Measurements from ENCODE around the gene COL6A5. TPM values are rescaled to one million over a fixed set of nuclear protein-coding genes. Genes with fewer than 3 reads are reported as not detected.

COL6A5 gene
- total and polyA plus RNA-seq, 2 experiments from 2014 or later = 0.03 to 0.05 TPM

DNA sequence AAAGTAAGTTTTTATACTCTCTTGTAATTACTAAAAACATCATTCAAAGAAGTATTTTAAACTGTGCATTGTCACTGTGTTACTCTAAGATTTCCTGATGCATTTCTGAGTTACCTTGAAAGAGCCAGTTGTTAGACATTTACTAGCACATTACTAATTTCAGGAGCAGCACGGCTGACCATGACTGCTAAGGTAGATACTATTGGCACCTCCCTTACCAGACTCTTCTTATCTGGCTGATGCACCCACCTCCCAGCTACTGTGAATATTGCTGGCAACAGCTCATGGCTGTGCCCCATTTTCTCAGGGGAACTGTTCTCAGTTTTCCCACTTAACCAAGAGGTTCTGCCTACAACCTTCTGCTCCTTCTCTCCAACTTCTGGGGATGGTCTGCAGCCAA, 29.4 kb downstream of the COL6A5 start:
- DNase-seq (ENCODE audit: low spot score) (no peak), ATAC-seq (no peak)
- Histone ChIP-seq H3K4me3 (no peak overlapping the region), H2AFZ (no peak overlapping the region), H3K4me1 (ENCODE audit: insufficient read depth) (no peaks in the 10 kb centered on the region), H3K36me3 (ENCODE audit: insufficient read depth) (no peaks in the 10 kb centered on the region), H3K79me2 (replicated peaks; ENCODE audit: insufficient read depth) (no peaks in the 10 kb centered on the region), H3K27me3 (ENCODE audit: insufficient read depth) (no peaks in the 10 kb centered on the region), H3K9me2 (ENCODE audit: insufficient read depth) (peaks cover 14% of the 10 kb centered on the region), H3K4me2 (no peak overlapping the region), H3K27ac (ENCODE audit: low read depth) (no peak overlapping the region), H4K20me1 (replicated peaks; ENCODE audit: insufficient read depth) (no peaks in the 10 kb centered on the region; the same call in 1 of the 2 replicates), H3F3A (replicated peaks; ENCODE audit: low read depth) (no peaks in the 10 kb centered on the region)
- Mint-ChIP-seq H3K4me1 (no peaks in the 10 kb centered on the region), H3K27me3 (ENCODE audit: insufficient read depth, low read depth, poor library complexity) (no peaks in the 10 kb centered on the region), H3K36me3 (ENCODE audit: low read depth) (no peaks in the 10 kb centered on the region), H3K9me3 (no peaks in the 10 kb centered on the region), H3K27ac (no peak overlapping the region), H3K4me3 (no peak overlapping the region)
- TF ChIP-seq EZH2 (IDR thresholded peaks at IDR 0.05; ENCODE audit: low read depth, unreplicated experiment) (no peak), ZNF114 (CRISPR knock-in tag; IDR thresholded peaks at IDR 0.05) (no peak), ZNF331 (CRISPR knock-in tag; IDR thresholded peaks at IDR 0.05; ENCODE audit: low read depth) (no peak), EZH2phosphoT487 (IDR thresholded peaks at IDR 0.05; ENCODE audit: unreplicated experiment) (no peak), JUNB (IDR thresholded peaks at IDR 0.05; ENCODE audit: unreplicated experiment) (no peak), STAT1 (IDR thresholded peaks at IDR 0.05; ENCODE audit: unreplicated experiment) (no peak), REST (IDR thresholded peaks at IDR 0.05; ENCODE audit: unreplicated experiment) (no peak), POLR2AphosphoS5 (IDR thresholded peaks at IDR 0.05; ENCODE audit: low read depth) (no peak), NANOG (IDR thresholded peaks at IDR 0.05; ENCODE audit: borderline replicate concordance) (no peak), CREB1 (CRISPR knock-in tag; IDR thresholded peaks at IDR 0.05; ENCODE audit: low read depth) (no peak)
- TF ChIP-seq, protein P1, sequence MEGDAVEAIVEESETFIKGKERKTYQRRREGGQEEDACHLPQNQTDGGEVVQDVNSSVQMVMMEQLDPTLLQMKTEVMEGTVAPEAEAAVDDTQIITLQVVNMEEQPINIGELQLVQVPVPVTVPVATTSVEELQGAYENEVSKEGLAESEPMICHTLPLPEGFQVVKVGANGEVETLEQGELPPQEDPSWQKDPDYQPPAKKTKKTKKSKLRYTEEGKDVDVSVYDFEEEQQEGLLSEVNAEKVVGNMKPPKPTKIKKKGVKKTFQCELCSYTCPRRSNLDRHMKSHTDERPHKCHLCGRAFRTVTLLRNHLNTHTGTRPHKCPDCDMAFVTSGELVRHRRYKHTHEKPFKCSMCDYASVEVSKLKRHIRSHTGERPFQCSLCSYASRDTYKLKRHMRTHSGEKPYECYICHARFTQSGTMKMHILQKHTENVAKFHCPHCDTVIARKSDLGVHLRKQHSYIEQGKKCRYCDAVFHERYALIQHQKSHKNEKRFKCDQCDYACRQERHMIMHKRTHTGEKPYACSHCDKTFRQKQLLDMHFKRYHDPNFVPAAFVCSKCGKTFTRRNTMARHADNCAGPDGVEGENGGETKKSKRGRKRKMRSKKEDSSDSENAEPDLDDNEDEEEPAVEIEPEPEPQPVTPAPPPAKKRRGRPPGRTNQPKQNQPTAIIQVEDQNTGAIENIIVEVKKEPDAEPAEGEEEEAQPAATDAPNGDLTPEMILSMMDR (conservative IDR thresholded peaks at IDR 0.05; ENCODE audit: low read depth in 2 of 2) = no peak
- TF ChIP-seq, protein P2, sequence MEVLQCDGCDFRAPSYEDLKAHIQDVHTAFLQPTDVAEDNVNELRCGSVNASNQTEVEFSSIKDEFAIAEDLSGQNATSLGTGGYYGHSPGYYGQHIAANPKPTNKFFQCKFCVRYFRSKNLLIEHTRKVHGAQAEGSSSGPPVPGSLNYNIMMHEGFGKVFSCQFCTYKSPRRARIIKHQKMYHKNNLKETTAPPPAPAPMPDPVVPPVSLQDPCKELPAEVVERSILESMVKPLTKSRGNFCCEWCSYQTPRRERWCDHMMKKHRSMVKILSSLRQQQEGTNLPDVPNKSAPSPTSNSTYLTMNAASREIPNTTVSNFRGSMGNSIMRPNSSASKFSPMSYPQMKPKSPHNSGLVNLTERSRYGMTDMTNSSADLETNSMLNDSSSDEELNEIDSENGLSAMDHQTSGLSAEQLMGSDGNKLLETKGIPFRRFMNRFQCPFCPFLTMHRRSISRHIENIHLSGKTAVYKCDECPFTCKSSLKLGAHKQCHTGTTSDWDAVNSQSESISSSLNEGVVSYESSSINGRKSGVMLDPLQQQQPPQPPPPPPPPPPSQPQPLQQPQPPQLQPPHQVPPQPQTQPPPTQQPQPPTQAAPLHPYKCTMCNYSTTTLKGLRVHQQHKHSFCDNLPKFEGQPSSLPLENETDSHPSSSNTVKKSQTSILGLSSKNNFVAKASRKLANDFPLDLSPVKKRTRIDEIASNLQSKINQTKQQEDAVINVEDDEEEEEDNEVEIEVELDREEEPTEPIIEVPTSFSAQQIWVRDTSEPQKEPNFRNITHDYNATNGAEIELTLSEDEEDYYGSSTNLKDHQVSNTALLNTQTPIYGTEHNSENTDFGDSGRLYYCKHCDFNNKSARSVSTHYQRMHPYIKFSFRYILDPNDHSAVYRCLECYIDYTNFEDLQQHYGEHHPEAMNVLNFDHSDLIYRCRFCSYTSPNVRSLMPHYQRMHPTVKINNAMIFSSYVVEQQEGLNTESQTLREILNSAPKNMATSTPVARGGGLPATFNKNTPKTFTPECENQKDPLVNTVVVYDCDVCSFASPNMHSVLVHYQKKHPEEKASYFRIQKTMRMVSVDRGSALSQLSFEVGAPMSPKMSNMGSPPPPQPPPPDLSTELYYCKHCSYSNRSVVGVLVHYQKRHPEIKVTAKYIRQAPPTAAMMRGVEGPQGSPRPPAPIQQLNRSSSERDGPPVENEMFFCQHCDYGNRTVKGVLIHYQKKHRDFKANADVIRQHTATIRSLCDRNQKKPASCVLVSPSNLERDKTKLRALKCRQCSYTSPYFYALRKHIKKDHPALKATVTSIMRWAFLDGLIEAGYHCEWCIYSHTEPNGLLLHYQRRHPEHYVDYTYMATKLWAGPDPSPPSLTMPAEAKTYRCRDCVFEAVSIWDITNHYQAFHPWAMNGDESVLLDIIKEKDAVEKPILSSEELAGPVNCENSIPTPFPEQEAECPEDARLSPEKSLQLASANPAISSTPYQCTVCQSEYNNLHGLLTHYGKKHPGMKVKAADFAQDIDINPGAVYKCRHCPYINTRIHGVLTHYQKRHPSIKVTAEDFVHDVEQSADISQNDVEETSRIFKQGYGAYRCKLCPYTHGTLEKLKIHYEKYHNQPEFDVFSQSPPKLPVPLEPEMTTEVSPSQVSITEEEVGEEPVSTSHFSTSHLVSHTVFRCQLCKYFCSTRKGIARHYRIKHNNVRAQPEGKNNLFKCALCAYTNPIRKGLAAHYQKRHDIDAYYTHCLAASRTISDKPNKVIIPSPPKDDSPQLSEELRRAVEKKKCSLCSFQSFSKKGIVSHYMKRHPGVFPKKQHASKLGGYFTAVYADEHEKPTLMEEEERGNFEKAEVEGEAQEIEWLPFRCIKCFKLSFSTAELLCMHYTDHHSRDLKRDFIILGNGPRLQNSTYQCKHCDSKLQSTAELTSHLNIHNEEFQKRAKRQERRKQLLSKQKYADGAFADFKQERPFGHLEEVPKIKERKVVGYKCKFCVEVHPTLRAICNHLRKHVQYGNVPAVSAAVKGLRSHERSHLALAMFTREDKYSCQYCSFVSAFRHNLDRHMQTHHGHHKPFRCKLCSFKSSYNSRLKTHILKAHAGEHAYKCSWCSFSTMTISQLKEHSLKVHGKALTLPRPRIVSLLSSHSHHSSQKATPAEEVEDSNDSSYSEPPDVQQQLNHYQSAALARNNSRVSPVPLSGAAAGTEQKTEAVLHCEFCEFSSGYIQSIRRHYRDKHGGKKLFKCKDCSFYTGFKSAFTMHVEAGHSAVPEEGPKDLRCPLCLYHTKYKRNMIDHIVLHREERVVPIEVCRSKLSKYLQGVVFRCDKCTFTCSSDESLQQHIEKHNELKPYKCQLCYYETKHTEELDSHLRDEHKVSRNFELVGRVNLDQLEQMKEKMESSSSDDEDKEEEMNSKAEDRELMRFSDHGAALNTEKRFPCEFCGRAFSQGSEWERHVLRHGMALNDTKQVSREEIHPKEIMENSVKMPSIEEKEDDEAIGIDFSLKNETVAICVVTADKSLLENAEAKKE (CRISPR knock-in tag; IDR thresholded peaks at IDR 0.05) = no peak
- TF ChIP-seq, protein P3, sequence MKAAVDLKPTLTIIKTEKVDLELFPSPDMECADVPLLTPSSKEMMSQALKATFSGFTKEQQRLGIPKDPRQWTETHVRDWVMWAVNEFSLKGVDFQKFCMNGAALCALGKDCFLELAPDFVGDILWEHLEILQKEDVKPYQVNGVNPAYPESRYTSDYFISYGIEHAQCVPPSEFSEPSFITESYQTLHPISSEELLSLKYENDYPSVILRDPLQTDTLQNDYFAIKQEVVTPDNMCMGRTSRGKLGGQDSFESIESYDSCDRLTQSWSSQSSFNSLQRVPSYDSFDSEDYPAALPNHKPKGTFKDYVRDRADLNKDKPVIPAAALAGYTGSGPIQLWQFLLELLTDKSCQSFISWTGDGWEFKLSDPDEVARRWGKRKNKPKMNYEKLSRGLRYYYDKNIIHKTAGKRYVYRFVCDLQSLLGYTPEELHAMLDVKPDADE (IDR thresholded peaks at IDR 0.05) = no peak
